OCI-LY1 (cell line): ENCODE data around the gene SOX12.

Source experiments
- CTCF ChIP-seq: fragments of 200-600 bp; sonication (generic), shearing (Covaris generic); IDR thresholded peaks from 2 replicates; pipeline ENCODE4 v1.5.1; 2017; ENCODE audit warnings: mild to moderate bottlenecking, antibody characterized with exemption, low read length, moderate library complexity, mixed read lengths
- EZH2 ChIP-seq: fragments of 200-600 bp; sonication (generic), shearing (Covaris generic); IDR thresholded peaks from 2 replicates; pipeline ENCODE4 v1.8.0; 2017; ENCODE audit warnings: borderline replicate concordance, mixed run types, mild to moderate bottlenecking, antibody characterized with exemption, low read length, moderate library complexity, mixed read lengths

GRCh38 chr20:353166-353565, 27.8 kb downstream of the SOX12 start:
- TF ChIP-seq CTCF, result no peak
- no peak for TF ChIP-seq EZH2
